Activated CD8-positive, alpha-beta memory T cell treated with anti-CD3 and anti-CD28 coated beads, Interleukin-2, amount 50 U/mL, for 1 hour (primary cell): ENCODE data around the gene CHIT1.

ENCODE experiments used
- DNase-seq: peaks from one replicate; pipeline ENCODE4 v3.0.0-alpha.2; 2020; ENCODE audit errors: extremely low read depth

CHIT1 gene

GRCh38 chr1:203175237-203175826, 54.1 kb downstream of the CHIT1 start, which contains the start of gene MYBPH:
MYBPH (minus strand) TSS chr1:203175826; CDS start chr1:203175755, 71 bp downstream.
- no peak for DNase-seq

- DNase-seq = no peak
These were observed 55.0 kb downstream of the CHIT1 start for GRCh38 chr1:203174324-203174985.

GRCh38 chr1:203173566-203173965, 55.9 kb downstream of the CHIT1 start:
- DNase-seq = no peak

- DNase-seq = no peak
These were observed 56.4 kb downstream of the CHIT1 start for GRCh38 chr1:203173011-203173555.

- no peak for DNase-seq
These were observed 57.1 kb downstream of the CHIT1 start for GRCh38 chr1:203172184-203173010.

GRCh38 chr1:203171341-203172183, 57.9 kb downstream of the CHIT1 start:
- no peak for DNase-seq

GRCh38 chr1:203170625-203171330, 58.7 kb downstream of the CHIT1 start:
- no peak for DNase-seq

- DNase-seq = no peak
These were observed 59.5 kb downstream of the CHIT1 start for GRCh38 chr1:203169770-203170520.

GRCh38 chr1:203168991-203169390, 60.5 kb downstream of the CHIT1 start:
- no peak for DNase-seq

GRCh38 chr1:203168256-203168786, 61.2 kb downstream of the CHIT1 start:
- no peak for DNase-seq

- no peak for DNase-seq
These were observed 61.6 kb downstream of the CHIT1 start for GRCh38 chr1:203167913-203168200.

GRCh38 chr1:203167026-203167912, 62.2 kb downstream of the CHIT1 start:
- no peak for DNase-seq

GRCh38 chr1:203166192-203166940, 63.1 kb downstream of the CHIT1 start:
- no peak for DNase-seq
